Measurements from ENCODE around the gene PIWIL1.

PIWIL1 gene

GRCh38 chr12:130300090-130300489, 37.6 kb upstream of the PIWIL1 start:
- no peak for DNase-seq (ENCODE audit: low read depth)
- no peak overlapping the region for H3K4me3 ChIP-seq (ENCODE audit: low read depth, low read length)
- TF ChIP-seq CTCF (IDR thresholded peaks at IDR 0.05; ENCODE audit: control insufficient read depth, extremely low read depth, insufficient read depth), result no peak

GRCh38 chr12:130300737-130301535, 36.8 kb upstream of the PIWIL1 start:
- H3K4me3 ChIP-seq (ENCODE audit: low read depth, low read length), result no peak overlapping the region
- TF ChIP-seq CTCF (IDR thresholded peaks at IDR 0.05; ENCODE audit: control insufficient read depth, extremely low read depth, insufficient read depth), result no peak
- no peak for DNase-seq (ENCODE audit: low read depth)

GRCh38 chr12:130301559-130301958, 36.1 kb upstream of the PIWIL1 start:
- no peak for TF ChIP-seq CTCF (IDR thresholded peaks at IDR 0.05; ENCODE audit: control insufficient read depth, extremely low read depth, insufficient read depth)
- H3K4me3 ChIP-seq (ENCODE audit: low read depth, low read length), result no peak overlapping the region
- no peak for DNase-seq (ENCODE audit: low read depth)

- TF ChIP-seq CTCF (IDR thresholded peaks at IDR 0.05; ENCODE audit: control insufficient read depth, extremely low read depth, insufficient read depth), result no peak
- DNase-seq (ENCODE audit: low read depth), result no peak
- H3K4me3 ChIP-seq (ENCODE audit: low read depth, low read length), result no peak overlapping the region
Observed at GRCh38 chr12:130303781-130304180, 33.9 kb upstream of the PIWIL1 start.

GRCh38 chr12:130307859-130308258, 29.8 kb upstream of the PIWIL1 start:
- H3K4me3 ChIP-seq (ENCODE audit: low read depth, low read length), result no peak overlapping the region
- TF ChIP-seq CTCF (IDR thresholded peaks at IDR 0.05; ENCODE audit: control insufficient read depth, extremely low read depth, insufficient read depth), result no peak
- no peak for DNase-seq (ENCODE audit: low read depth)

- no peak overlapping the region for H3K4me3 ChIP-seq (ENCODE audit: low read depth, low read length)
- DNase-seq (ENCODE audit: low read depth), result no peak
- no peak for TF ChIP-seq CTCF (IDR thresholded peaks at IDR 0.05; ENCODE audit: control insufficient read depth, extremely low read depth, insufficient read depth)
Observed at GRCh38 chr12:130308393-130308792, 29.3 kb upstream of the PIWIL1 start.

- no peak overlapping the region for H3K4me3 ChIP-seq (ENCODE audit: low read depth, low read length)
- no peak for TF ChIP-seq CTCF (IDR thresholded peaks at IDR 0.05; ENCODE audit: control insufficient read depth, extremely low read depth, insufficient read depth)
Observed at GRCh38 chr12:130316251-130316650, 21.4 kb upstream of the PIWIL1 start.

More at GRCh38 chr12:130316251-130316650, 21.4 kb upstream of the PIWIL1 start:
- DNase-seq (ENCODE audit: low read depth), result no peak
